ENCODE measurements around the gene COX19.
"Not testable (repeated sequence)": the region's sequence is repeated elsewhere in the genome, so short reads cannot be mapped to it uniquely, and the experiment has no call there.

COX19 gene

DNA sequence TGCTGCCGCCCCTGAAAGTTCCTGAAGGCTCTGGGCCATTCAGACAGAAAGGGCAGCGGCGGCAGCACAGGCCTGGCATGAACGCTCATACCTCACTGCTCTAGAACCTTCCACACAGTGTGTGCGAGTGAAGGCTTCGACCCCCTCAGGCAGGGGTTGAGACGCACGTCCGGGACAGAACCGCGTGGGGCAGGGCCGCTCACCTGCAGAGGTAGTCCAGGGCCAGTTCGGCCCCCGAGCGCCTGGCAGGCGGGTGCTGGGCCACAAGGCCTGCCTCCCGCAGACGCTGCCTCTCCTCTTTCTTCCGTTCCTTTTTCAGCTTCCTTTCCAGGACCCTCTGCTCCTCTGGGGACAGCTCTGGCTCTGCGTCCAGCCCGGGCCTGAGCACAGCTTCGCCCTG is 34.4 kb upstream of the COX19 start:
- DNase-seq = no peak

- no peak for DNase-seq
Measured at GRCh38 chr7:1008733-1009363, 33.5 kb upstream of the COX19 start.

- DNase-seq = no peak
Measured at GRCh38 chr7:1007901-1008300, 32.6 kb upstream of the COX19 start.

- DNase-seq = no peak
Measured at GRCh38 chr7:1005303-1005702, 30.0 kb upstream of the COX19 start.

DNA sequence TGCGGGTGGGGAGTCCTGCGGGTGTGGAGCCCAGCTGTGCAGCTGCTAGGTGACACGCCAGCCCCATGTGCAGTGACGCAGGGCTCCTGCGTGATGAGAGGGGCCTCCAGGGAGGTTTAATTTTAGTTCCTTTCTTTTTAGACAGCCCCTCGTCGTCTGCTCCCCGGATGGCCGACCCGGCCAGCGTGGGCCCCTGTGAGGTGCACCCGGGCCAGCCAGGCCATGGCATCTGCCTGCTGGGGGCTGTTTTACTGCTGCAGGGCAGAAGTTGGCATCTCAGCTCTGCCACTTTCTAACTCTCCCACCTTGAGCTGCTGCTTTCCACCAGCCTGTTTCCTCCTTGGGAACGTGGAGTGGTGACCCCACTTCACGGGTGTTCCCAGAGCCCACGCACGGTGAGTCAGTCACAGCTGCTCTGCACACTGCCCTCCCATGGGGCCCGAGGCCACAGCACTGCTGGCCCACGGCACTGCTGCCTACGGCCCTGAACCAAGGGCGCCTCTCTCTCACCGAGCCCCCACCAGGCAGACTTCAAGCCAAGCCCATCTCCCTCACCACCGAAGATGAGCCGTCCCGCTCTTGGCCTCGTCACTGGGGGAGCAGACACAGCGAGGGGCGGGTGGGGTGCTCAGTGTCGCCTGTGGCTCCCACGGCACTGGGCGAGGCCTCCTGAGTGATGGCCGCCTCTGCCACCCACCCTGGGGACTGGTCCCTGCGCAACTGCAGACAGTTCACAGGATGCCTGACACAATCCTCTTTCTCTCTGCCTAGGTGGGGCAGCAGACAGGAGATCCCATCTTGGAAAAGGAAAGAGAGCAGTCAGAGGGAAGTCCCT is 28.9 kb upstream of the COX19 start:
- no peak for DNase-seq

- DNase-seq = not testable (repeated sequence)
Measured at GRCh38 chr7:1002445-1002844, 27.1 kb upstream of the COX19 start.

DNA sequence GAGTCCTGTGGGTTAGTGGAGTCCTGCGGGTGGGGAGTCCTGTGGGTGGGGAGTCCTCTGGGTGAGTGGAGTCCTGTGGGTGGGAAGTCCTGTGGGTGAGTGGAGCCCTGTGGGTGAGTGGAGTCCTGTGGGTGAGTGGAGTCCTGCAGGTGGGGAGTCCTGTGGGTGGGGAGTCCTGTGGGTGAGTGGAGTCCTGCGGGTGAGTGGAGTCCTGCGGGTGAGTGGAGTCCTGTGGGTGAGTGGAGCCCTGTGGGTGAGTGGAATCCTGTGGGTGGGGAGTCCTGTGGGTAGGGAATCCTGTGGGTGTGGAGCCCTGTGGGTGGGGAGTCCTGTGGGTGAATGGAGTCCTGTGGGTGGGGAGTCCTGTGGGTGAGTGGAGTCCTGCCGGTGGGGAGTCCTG is 26.7 kb upstream of the COX19 start:
- DNase-seq = not testable (repeated sequence)

- DNase-seq = not testable (repeated sequence)
Measured at GRCh38 chr7:1001069-1001770, 25.9 kb upstream of the COX19 start.

DNA sequence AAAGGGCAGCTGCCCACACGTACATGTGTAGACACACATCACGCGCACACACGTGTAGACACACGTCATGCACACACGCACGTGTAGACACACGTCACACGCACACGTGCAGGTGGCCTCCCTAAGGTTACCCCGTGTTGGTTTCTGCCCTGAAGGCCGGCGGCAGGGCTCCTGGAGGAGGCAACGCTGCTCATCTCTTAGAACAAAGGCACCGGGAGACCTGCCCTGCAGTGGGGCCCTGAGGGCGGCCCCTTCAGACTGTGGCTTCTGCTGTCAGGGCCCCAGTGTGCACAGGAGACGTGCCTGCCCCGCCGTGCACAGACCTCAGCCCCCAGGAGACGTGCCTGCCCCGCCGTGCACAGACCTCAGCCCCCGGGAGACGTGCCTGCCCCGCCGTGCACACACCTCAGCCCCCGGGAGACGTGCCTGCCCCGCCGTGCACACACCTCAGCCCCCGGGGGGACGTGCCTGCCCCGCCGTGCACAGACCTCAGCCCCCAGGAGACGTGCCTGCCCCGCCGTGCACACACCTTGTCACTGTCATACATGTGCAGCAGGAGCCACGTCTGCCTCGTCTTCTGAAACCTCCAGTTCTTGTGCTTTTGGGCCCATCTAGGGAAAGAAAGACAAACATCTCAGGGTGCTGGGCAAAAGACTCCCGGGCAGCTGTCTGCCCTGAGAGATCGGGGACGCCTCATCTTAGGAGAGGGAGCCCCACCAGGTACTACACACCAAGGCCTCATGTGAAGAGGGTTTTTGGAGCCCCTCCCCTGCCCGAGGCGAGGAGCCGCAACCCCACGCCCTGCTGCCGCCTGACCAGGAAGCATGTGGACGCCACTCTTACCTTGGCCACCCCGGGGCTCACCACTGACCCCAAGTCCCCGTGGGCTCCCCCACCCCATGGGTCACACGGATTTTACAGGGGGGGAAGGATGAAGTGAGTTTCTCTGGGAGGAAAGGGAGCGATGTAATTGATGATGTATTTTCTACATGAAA is 24.9 kb upstream of the COX19 start:
- DNase-seq = no peak

DNA sequence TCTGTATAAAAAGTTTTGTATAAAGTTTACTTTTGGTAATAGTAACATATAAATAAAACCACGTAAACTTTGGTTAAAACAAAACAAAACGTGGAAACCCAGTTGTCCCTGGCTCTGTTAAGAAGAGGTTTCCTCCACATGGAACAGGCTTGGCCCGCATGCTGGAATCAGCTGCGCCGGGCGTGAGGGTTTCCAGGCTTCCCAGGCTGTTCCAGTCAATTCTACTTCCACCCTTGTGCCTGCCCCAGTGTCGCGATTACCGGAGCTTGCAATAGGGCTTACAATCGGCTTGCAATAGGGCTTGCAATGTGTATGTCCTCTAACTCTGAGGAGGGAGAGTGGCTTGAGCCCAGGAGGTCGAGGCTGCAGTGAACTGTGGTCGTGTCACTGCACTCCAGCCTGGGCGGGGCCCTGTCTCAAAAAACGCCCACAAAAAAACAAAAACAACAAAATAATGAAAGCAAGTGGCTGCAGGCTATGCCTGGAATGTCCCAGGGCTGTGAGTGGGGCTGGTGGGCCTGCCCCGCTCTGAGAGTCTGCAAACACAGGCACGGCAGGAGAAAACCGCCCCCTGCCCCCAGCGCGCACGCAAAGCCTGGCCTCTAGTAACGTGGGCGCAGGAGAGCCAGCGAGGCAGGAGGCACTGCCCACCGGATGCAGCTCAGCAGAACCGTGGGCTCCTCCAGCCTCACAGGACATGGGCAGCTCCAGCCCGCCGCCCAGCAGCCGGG is 24.0 kb upstream of the COX19 start:
- DNase-seq = no peak

- DNase-seq = no peak
Measured at GRCh38 chr7:997404-998395, 22.4 kb upstream of the COX19 start.

GRCh38 chr7:996079-996872 is 20.9 kb upstream of the COX19 start:
- DNase-seq = no peak

DNA sequence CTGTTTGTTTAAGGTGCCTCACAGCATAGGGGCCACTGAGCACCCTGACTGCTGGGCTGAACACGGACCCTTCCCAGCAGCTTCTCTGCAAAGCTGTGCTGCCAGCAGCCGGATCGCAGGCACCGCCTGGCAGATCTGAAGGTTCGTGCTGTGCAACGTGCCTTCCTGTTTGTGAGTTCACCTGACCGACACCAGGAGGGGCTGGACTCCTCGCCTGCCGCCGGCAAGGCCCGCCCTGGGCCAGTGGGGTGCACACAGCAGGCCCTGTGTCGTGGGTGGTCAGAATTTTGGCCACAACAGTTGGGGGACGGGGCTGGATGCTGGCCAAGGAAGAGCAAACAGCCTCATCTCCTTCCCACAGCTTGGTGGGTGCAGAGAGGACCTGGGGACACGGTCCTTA is 20.2 kb upstream of the COX19 start:
- DNase-seq = no peak

- DNase-seq = no peak
Measured at GRCh38 chr7:994592-995308, 19.4 kb upstream of the COX19 start.

DNA sequence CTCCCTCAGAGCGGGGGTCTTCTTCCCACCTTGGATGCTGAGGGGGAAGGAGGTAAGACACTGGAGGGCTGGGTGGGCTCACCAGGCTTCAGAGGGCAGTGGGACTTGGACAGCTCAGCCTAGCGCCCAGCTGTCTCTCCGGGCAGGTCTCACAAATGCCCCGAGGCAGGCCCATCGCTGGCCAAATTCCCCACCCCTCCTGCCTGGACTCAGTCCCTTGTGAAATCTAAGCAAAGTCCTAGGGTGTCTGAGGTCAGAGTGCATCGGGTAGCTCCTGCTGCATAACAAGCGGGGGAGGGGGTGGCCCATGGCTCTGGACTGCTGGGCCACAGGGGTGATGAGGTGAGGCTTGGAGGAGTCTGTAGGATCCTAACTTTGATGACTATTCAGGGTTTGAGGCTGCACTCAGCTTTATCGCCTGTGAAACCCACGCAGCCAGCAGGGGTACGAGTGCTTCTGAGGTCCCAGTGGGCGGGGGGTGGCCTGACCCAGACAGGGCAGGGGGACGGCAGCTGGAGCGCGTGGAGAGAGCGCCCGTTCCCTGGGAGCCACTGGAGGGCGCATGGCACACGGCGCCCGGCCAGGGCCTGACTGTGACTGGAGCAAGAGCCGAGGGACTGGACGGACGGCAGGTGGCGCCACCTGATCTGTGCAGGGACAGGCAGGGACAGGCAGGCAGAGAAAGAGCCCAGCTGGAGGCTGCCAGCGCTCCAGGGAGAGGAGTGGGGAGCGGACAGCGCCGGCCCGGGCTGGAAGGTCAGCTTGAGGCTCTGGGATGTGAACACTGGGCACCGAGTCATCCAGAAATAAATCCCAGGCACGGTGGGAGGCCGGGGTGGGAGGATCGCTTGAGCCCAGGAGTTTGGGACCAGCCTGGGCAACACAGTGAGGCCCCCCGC is 17.6 kb upstream of the COX19 start:
- peak; percentile 22 for DNase-seq

DNA sequence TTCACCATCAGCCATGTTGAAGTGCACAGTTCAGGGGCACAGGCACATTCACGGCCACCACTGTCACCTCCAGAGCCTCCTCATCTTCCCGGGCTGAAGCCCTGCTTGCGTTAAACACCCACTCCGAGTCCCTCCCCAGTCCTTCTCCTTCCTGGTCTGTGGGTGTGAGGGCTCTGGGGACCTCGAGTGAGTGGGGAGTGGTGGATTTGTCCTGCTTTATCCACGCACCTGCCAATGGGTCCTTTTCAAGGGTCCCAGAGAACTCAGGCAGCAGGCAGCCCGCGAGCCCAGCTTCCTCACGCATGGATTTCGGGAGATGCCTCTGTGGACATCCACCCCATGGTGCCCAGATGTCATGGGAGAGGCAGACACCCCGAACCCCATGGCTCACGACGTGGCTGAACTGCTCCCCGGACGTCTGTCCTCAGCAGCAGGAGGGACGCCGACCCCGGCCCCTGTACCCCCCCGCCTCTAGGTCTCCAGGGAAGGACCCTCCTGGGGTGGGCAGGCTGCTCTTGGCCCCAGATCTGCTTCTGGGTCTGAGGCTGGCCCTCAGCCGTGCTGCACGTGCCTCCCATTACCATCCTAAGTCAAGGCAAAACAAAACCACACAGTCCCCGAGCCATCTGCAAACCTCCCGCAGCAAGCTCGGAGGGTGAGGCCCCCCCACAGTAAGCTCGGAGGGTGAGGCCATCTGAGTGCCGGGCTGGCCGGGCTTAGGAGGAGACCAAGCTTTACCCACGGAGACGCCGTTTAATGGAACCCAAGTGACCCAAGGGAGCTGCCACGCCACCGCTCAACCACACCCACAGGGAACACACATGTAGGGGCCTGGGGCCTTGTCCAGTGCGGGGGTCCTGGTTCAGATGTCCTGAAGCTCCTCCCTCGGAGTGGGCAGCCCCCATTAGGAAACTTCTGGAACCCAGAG is 16.6 kb upstream of the COX19 start:
- no peak for DNase-seq
